HepG2 (cell line): ENCODE measurements around the gene SLC1A5. TPM values are rescaled to one million over a fixed set of nuclear protein-coding genes. Genes with fewer than 3 reads are reported as not detected.

Experiments used
- ADNP ChIP-seq: sonication (generic); formaldehyde crosslinking; IDR thresholded peaks from 2 replicates; pipeline ENCODE4 v1.4.0; 2020; ENCODE audit warnings: missing genetic modification reagents
- BORCS8-MEF2B ChIP-seq: sonication (generic); formaldehyde crosslinking; IDR thresholded peaks from 2 replicates; pipeline ENCODE4 v1.8.0; 2022; ENCODE audit warnings: mild to moderate bottlenecking, missing genetic modification reagents
- CEBPB ChIP-seq: IDR thresholded peaks from 2 replicates; pipeline ENCODE4 v1.6.1; 2011; ENCODE audit warnings: low read depth, low read length, improper control_type of control experiment, borderline replicate concordance
- CHD2 ChIP-seq: IDR thresholded peaks from 2 replicates; pipeline ENCODE4 v1.6.1; 2011; ENCODE audit warnings: low read depth, low read length, improper control_type of control experiment
- DMAP1 ChIP-seq: IDR thresholded peaks from 2 replicates; pipeline ENCODE4 v1.6.1; 2016
- GPN1 ChIP-seq: sonication (generic); formaldehyde crosslinking; IDR thresholded peaks from 2 replicates; pipeline ENCODE4 v1.5.1; 2020; ENCODE audit warnings: missing genetic modification reagents, borderline replicate concordance
- HNRNPLL ChIP-seq: fragments of 200-400 bp; formaldehyde crosslinking; IDR thresholded peaks from 2 replicates; pipeline ENCODE4 v1.6.1; 2017; ENCODE audit warnings: mild to moderate bottlenecking, low read depth, low read length; ENCODE audit not compliant: poor library complexity, severe bottlenecking
- HOXA3 ChIP-seq: sonication (generic); formaldehyde crosslinking; IDR thresholded peaks from 2 replicates; pipeline ENCODE4 v1.5.0; 2020; ENCODE audit warnings: missing genetic modification reagents
- KDM1A ChIP-seq: IDR thresholded peaks from 2 replicates; pipeline ENCODE4 v1.6.1; 2016; ENCODE audit warnings: missing compliant biosample characterization
- KDM5B ChIP-seq: sonication (generic); formaldehyde crosslinking; IDR thresholded peaks from 2 replicates; pipeline ENCODE4 v1.4.0; 2020; ENCODE audit warnings: missing genetic modification reagents, mild to moderate bottlenecking, borderline replicate concordance
- MYC ChIP-seq: sonication (generic); formaldehyde crosslinking; IDR thresholded peaks from 2 replicates; pipeline ENCODE4 v1.9.0; 2021; ENCODE audit warnings: missing genetic modification reagents, borderline replicate concordance
- NR2C2 ChIP-seq: sonication (generic); formaldehyde crosslinking; IDR thresholded peaks from 2 replicates; pipeline ENCODE4 v1.4.0; 2020; ENCODE audit warnings: missing genetic modification reagents, mild to moderate bottlenecking, moderate library complexity, borderline replicate concordance
- PAX8 ChIP-seq: sonication (generic); formaldehyde crosslinking; IDR thresholded peaks from 2 replicates; pipeline ENCODE4 v1.8.0; 2022; ENCODE audit warnings: mild to moderate bottlenecking, missing genetic modification reagents, borderline replicate concordance
- PITX1 ChIP-seq: sonication (generic); formaldehyde crosslinking; IDR thresholded peaks from 2 replicates; pipeline ENCODE4 v1.5.1; 2020; ENCODE audit warnings: mild to moderate bottlenecking, missing genetic modification reagents
- POGK ChIP-seq: sonication (generic); formaldehyde crosslinking; conservative IDR thresholded peaks from 2 replicates; pipeline ENCODE4 v1.8.0; 2022; ENCODE audit warnings: mild to moderate bottlenecking, moderate library complexity, missing genetic modification reagents
- RAD21 ChIP-seq: fragments of 450-650 bp; formaldehyde crosslinking; IDR thresholded peaks from 2 replicates; pipeline ENCODE4 v1.5.0; 2020; ENCODE audit warnings: mild to moderate bottlenecking
- SP5 ChIP-seq: IDR thresholded peaks from 2 replicates; pipeline ENCODE4 v1.6.1; 2016; ENCODE audit warnings: low read depth, borderline replicate concordance
- STAG1 ChIP-seq: sonication (generic); formaldehyde crosslinking; IDR thresholded peaks from 2 replicates; pipeline ENCODE4 v1.4.0; 2020; ENCODE audit warnings: missing genetic modification reagents
- ZBTB7A ChIP-seq: sonication (generic); formaldehyde crosslinking; IDR thresholded peaks from 2 replicates; pipeline ENCODE4 v1.8.0; 2022; ENCODE audit warnings: mild to moderate bottlenecking, missing genetic modification reagents
- ZC3H4 ChIP-seq: sonication (generic); formaldehyde crosslinking; IDR thresholded peaks from 2 replicates; pipeline ENCODE4 v1.4.0; 2020; ENCODE audit warnings: missing genetic modification reagents, borderline replicate concordance
- ZGPAT ChIP-seq: IDR thresholded peaks from 2 replicates; pipeline ENCODE4 v1.6.1; 2016; ENCODE audit warnings: mild to moderate bottlenecking
- ZNF350 ChIP-seq: sonication (generic); formaldehyde crosslinking; IDR thresholded peaks from 2 replicates; pipeline ENCODE4 v1.4.0; 2020; ENCODE audit warnings: mild to moderate bottlenecking, low read depth, missing genetic modification reagents, borderline replicate concordance
- ZNF574 ChIP-seq: sonication (generic); formaldehyde crosslinking; IDR thresholded peaks from 2 replicates; pipeline ENCODE4 v1.4.0; 2020; ENCODE audit warnings: missing genetic modification reagents
- ZNF790 ChIP-seq: sonication (generic); formaldehyde crosslinking; IDR thresholded peaks from 2 replicates; pipeline ENCODE4 v1.8.0; 2022; ENCODE audit warnings: missing genetic modification reagents, mild to moderate bottlenecking, borderline replicate concordance
- polyA plus RNA-seq, 8 experiments: library from polyadenylated mRNA; depleted of rRNA in 3 of 8; stranded (reverse) in 7 of 8; unstranded in 1 of 8; fragments of >200 nt; fragmentation: Illumina TruSeq in 4 of 8; extraction: Trizol in 4 of 8; gene quantifications; 2 replicates each; pipeline versions ENCODE4 v1.2.1 to v1.2.3, GENCODE V29; 2011 to 2016; ENCODE audit warnings: low read depth in 4 of 8, missing spikeins in 1 of 8, mixed read lengths in 1 of 8; ENCODE audit not compliant: insufficient read depth in 1 of 8
- total RNA-seq, 5 experiments: library from RNA; depleted of rRNA; stranded (reverse); fragments of >200 nt; fragmentation: Illumina TruSeq; extraction: Trizol; gene quantifications; 2 replicates each; pipeline ENCODE4 v1.2.3, GENCODE V29; 2016; ENCODE audit warnings: low read depth in 1 of 5

SLC1A5 gene
- total and polyA plus RNA-seq, 2 of the 13 experiments (the other 11 are each of a cell fraction or from before 2014, with no cell fraction given) = 120 to 159 TPM

GRCh38 chr19:46784262-46785053, 3.9 kb downstream of the SLC1A5 start (continued):
- TF ChIP-seq POGK (peak; percentile 60), ADNP (CRISPR knock-in tag) (0 out of 2 replicates have a peak, but pooled peaks have one; percentile 26), PITX1 (CRISPR knock-in tag) (peak; percentile 28; the same call in 1 of the 2 replicates), CEBPB (peak; percentile 63; the same call in 1 of the 2 replicates), ZGPAT (CRISPR knock-in tag) (0 out of 2 replicates have a peak, but pooled peaks have one; percentile 50), ZNF350 (CRISPR knock-in tag) (peak; percentile 95; the same call in 1 of the 2 replicates), CHD2 (no peak), STAG1 (CRISPR knock-in tag) (0 out of 2 replicates have a peak, but pooled peaks have one; percentile 10), ZNF574 (CRISPR knock-in tag) (peak; percentile 61; the same call in 1 of the 2 replicates), HNRNPLL (peak; percentile 53), NR2C2 (CRISPR knock-in tag) (peak; percentile 31), MYC (CRISPR knock-in tag) (peak; percentile 70; the same call in 1 of the 2 replicates), HOXA3 (peak; percentile 21; the same call in 1 of the 2 replicates), GPN1 (CRISPR knock-in tag) (no peak), RAD21 (CRISPR knock-in tag) (0 out of 2 replicates have a peak, but pooled peaks have one; percentile 23), BORCS8-MEF2B (CRISPR knock-in tag) (0 out of 2 replicates have a peak, but pooled peaks have one; percentile 45), KDM1A (CRISPR knock-in tag) (0 out of 2 replicates have a peak, but pooled peaks have one; percentile 8), DMAP1 (CRISPR knock-in tag) (peak; percentile 82), PAX8 (CRISPR knock-in tag) (no peak), KDM5B (CRISPR knock-in tag) (0 out of 2 replicates have a peak, but pooled peaks have one; percentile 36), SP5 (CRISPR knock-in tag) (peak; percentile 68), ZBTB7A (CRISPR knock-in tag) (0 out of 2 replicates have a peak, but pooled peaks have one; percentile 17), ZNF790 (CRISPR knock-in tag) (0 out of 2 replicates have a peak, but pooled peaks have one; percentile 42), ZC3H4 (CRISPR knock-in tag) (0 out of 2 replicates have a peak, but pooled peaks have one; percentile 15)
